Trophoblast cell (in vitro differentiated cells and primary cell): ENCODE measurements around the gene CFAP99.
A peak's percentile ranks its signal among the peaks of the same experiment; 100 is the strongest.

ENCODE experiments used
- DNase-seq, 2 donors: peaks; one replicate each; pipeline ENCODE4 v3.0.0-alpha.2; 2016
- H2AFZ ChIP-seq: 2 replicates; pipeline ENCODE4 v1.6.1; 2013; ENCODE audit warnings: low read length, moderate library complexity, mild to moderate bottlenecking; ENCODE audit not compliant: insufficient read depth, poor library complexity
- H2AK5ac ChIP-seq: 2 replicates; pipeline ENCODE4 v1.6.1; 2013; ENCODE audit warnings: mild to moderate bottlenecking, low read length
- H2BK120ac ChIP-seq: 2 replicates; pipeline ENCODE4 v1.6.1; 2013; ENCODE audit warnings: low read length, mild to moderate bottlenecking, moderate library complexity; ENCODE audit not compliant: insufficient read depth, poor library complexity
- H2BK12ac ChIP-seq: 2 replicates; pipeline ENCODE4 v1.6.1; 2013; ENCODE audit warnings: mild to moderate bottlenecking, low read length, moderate library complexity
- H2BK5ac ChIP-seq: 2 replicates; pipeline ENCODE4 v1.6.1; 2013; ENCODE audit warnings: low read length, low read depth, moderate library complexity, mild to moderate bottlenecking; ENCODE audit not compliant: poor library complexity
- H3K14ac ChIP-seq: 2 replicates; pipeline ENCODE4 v1.6.1; 2013; ENCODE audit warnings: mild to moderate bottlenecking, low read length
- H3K18ac ChIP-seq: 2 replicates; pipeline ENCODE4 v1.6.1; 2013; ENCODE audit warnings: mild to moderate bottlenecking, low read length
- H3K23ac ChIP-seq: 2 replicates; pipeline ENCODE4 v1.6.1; 2013; ENCODE audit warnings: low read length
- H3K27ac ChIP-seq: 2 replicates; pipeline ENCODE4 v1.5.1; 2013; ENCODE audit warnings: low read depth, mild to moderate bottlenecking, inconsistent platforms, low read length, moderate library complexity
- H3K27me3 ChIP-seq: 2 replicates; pipeline ENCODE4 v1.6.1; 2013; ENCODE audit warnings: inconsistent platforms, mild to moderate bottlenecking, low read length, moderate library complexity; ENCODE audit not compliant: insufficient read depth
- H3K36me3 ChIP-seq, 2 experiments: 1 replicate in 1 of 2; 2 replicates in 1 of 2; pipeline ENCODE4 v1.6.1; 2013; ENCODE audit warnings: low read length in 2 of 2, mild to moderate bottlenecking in 2 of 2, moderate library complexity in 1 of 2; ENCODE audit not compliant: insufficient read depth in 2 of 2, control insufficient read depth in 1 of 2
- H3K4ac ChIP-seq: 2 replicates; pipeline ENCODE4 v1.6.1; 2013; ENCODE audit warnings: low read depth, mild to moderate bottlenecking, low read length, moderate library complexity
- H3K4me1 ChIP-seq, 2 experiments: 1 replicate in 1 of 2; 2 replicates in 1 of 2; pipeline ENCODE4 v1.6.1; 2013; ENCODE audit warnings: low read length in 2 of 2, mild to moderate bottlenecking in 2 of 2, moderate library complexity in 1 of 2; ENCODE audit not compliant: insufficient read depth in 2 of 2, control insufficient read depth in 1 of 2
- H3K4me2 ChIP-seq: 2 replicates; pipeline ENCODE4 v1.6.1; 2013; ENCODE audit warnings: inconsistent platforms, mild to moderate bottlenecking, low read length, moderate library complexity
- H3K4me3 ChIP-seq: 2 replicates; pipeline ENCODE4 v1.5.1; 2013; ENCODE audit warnings: mild to moderate bottlenecking, low read depth, low read length, inconsistent platforms
- H3K79me1 ChIP-seq: one replicate; pipeline ENCODE4 v1.6.1; 2013; ENCODE audit warnings: low read length
- H3K79me2 ChIP-seq: 2 replicates; pipeline ENCODE4 v1.6.1; 2013; ENCODE audit warnings: low read length, mild to moderate bottlenecking; ENCODE audit not compliant: control insufficient read depth, insufficient read depth, poor library complexity
- H3K9ac ChIP-seq: 2 replicates; pipeline ENCODE4 v1.6.1; 2013; ENCODE audit warnings: mild to moderate bottlenecking, low read length
- H3K9me3 ChIP-seq: 2 replicates; pipeline ENCODE4 v1.6.1; 2013; ENCODE audit warnings: low read depth, mild to moderate bottlenecking, control low read depth, inconsistent platforms, low read length; ENCODE audit not compliant: insufficient read depth
- H4K12ac ChIP-seq: 2 replicates; pipeline ENCODE4 v1.6.1; 2013; ENCODE audit warnings: low read depth, mild to moderate bottlenecking, low read length, moderate library complexity
- H4K8ac ChIP-seq: 2 replicates; pipeline ENCODE4 v1.6.1; 2013; ENCODE audit warnings: low read depth, mild to moderate bottlenecking, low read length, moderate library complexity
- H4K91ac ChIP-seq: one replicate; pipeline ENCODE4 v1.6.1; 2013; ENCODE audit warnings: low read depth, mild to moderate bottlenecking, low read length, moderate library complexity
- WGBS: extraction: QIAGEN DNeasy Blood & Tissue Kit; methylation state at CpG from one replicate; pipeline ENCODE4 v1.1.7; 2013; ENCODE audit warnings: missing lambda C conversion rate; ENCODE audit not compliant: insufficient read length, insufficient coverage; ENCODE audit errors: extremely low coverage; 5-methylcytosine and 5-hydroxymethylcytosine counted together

CFAP99 gene

GRCh38 chr4:2470791-2471190 is 52.0 kb downstream of the CFAP99 start:
- no peak overlapping the region for H3K18ac ChIP-seq
- no peak overlapping the region for H2BK5ac ChIP-seq
- H3K79me2 ChIP-seq = peaks cover 31% of the 10 kb centered on the region
- H4K91ac ChIP-seq = no peak overlapping the region
- H3K27me3 ChIP-seq = no peaks in the 10 kb centered on the region
- H3K36me3 ChIP-seq = peaks cover 14 to 16% of the 10 kb centered on the region in 2 experiments
- no peak overlapping the region for H2AFZ ChIP-seq
- H4K12ac ChIP-seq = no peak overlapping the region
- no peak overlapping the region for H3K14ac ChIP-seq
- H3K4me3 ChIP-seq = no peak overlapping the region
- H3K9ac ChIP-seq = no peak overlapping the region
- no peak overlapping the region for H4K8ac ChIP-seq
- no peak overlapping the region for H2BK12ac ChIP-seq
- H2AK5ac ChIP-seq = no peak overlapping the region
- no peak overlapping the region for H2BK120ac ChIP-seq
- H3K23ac ChIP-seq = no peak overlapping the region
- DNase-seq = no peak
- H3K27ac ChIP-seq = no peak overlapping the region
- H3K4ac ChIP-seq = peak overlapping the region; percentile 90
- H3K79me1 ChIP-seq = peaks cover 14% of the 10 kb centered on the region
- WGBS = no CpG with 5 or more reads among the region's 7 CpGs
- peak overlapping the region; percentile 6 for H3K4me2 ChIP-seq
- H3K9me3 ChIP-seq = no peaks in the 10 kb centered on the region
- peaks cover 5 to 10% of the 10 kb centered on the region in 2 experiments for H3K4me1 ChIP-seq

GRCh38 chr4:2472187-2472586 is 53.4 kb downstream of the CFAP99 start:
- Histone ChIP-seq H2BK5ac (no peak overlapping the region), H3K14ac (no peak overlapping the region), H3K27ac (no peak overlapping the region), H4K91ac (no peak overlapping the region), H3K79me1 (peaks cover 14% of the 10 kb centered on the region), H2AK5ac (no peak overlapping the region), H2AFZ (no peak overlapping the region), H3K9me3 (no peaks in the 10 kb centered on the region), H3K79me2 (peaks cover 38% of the 10 kb centered on the region), H3K27me3 (no peaks in the 10 kb centered on the region), H3K4ac (peak overlapping the region; percentile 88), H3K36me3 (peaks cover 13 to 14% of the 10 kb centered on the region in 2 experiments), H4K8ac (no peak overlapping the region), H3K9ac (no peak overlapping the region), H3K4me3 (no peak overlapping the region), H3K4me2 (no peak overlapping the region), H3K4me1 (peaks cover 5 to 10% of the 10 kb centered on the region in 2 experiments), H2BK120ac (no peak overlapping the region), H3K18ac (no peak overlapping the region), H4K12ac (no peak overlapping the region), H3K23ac (no peak overlapping the region), H2BK12ac (no peak overlapping the region)
- no CpG with 5 or more reads among the region's 4 CpGs for WGBS
- DNase-seq = no peak

GRCh38 chr4:2478229-2478628 is 59.5 kb downstream of the CFAP99 start:
- Histone ChIP-seq H2AK5ac (no peak overlapping the region), H3K23ac (no peak overlapping the region), H3K9ac (no peak overlapping the region), H4K8ac (no peak overlapping the region), H3K27me3 (no peaks in the 10 kb centered on the region), H3K79me1 (no peaks in the 10 kb centered on the region), H2AFZ (no peak overlapping the region), H3K79me2 (peaks cover 43% of the 10 kb centered on the region), H3K14ac (no peak overlapping the region), H2BK12ac (no peak overlapping the region), H4K12ac (no peak overlapping the region), H2BK5ac (no peak overlapping the region), H2BK120ac (no peak overlapping the region), H3K4me1 (peaks cover 0 to 8% of the 10 kb centered on the region in 2 experiments), H3K27ac (no peak overlapping the region), H3K4ac (peak overlapping the region; percentile 88), H4K91ac (no peak overlapping the region), H3K4me2 (no peak overlapping the region), H3K4me3 (no peak overlapping the region), H3K36me3 (peaks cover 4 to 7% of the 10 kb centered on the region in 2 experiments), H3K18ac (no peak overlapping the region), H3K9me3 (no peaks in the 10 kb centered on the region)
- WGBS = no CpG with 5 or more reads among the region's 3 CpGs
- no peak for DNase-seq

- no peak overlapping the region for H4K91ac ChIP-seq
- no peak overlapping the region for H4K12ac ChIP-seq
- H3K79me1 ChIP-seq = no peaks in the 10 kb centered on the region
- H3K4ac ChIP-seq = peak overlapping the region; percentile 71
- H2AK5ac ChIP-seq = no peak overlapping the region
- no peak overlapping the region for H2BK12ac ChIP-seq
- peaks cover 0 to 4% of the 10 kb centered on the region in 2 experiments for H3K36me3 ChIP-seq
- H2BK120ac ChIP-seq = no peak overlapping the region
- H3K27me3 ChIP-seq = no peaks in the 10 kb centered on the region
- no peak overlapping the region for H4K8ac ChIP-seq
- H3K9ac ChIP-seq = no peak overlapping the region
- H3K23ac ChIP-seq = no peak overlapping the region
- no peak overlapping the region for H3K14ac ChIP-seq
- no peak overlapping the region for H3K4me2 ChIP-seq
- no peak for DNase-seq
- H3K9me3 ChIP-seq = no peaks in the 10 kb centered on the region
- H2AFZ ChIP-seq = no peak overlapping the region
- WGBS = no CpG with 5 or more reads among the region's 5 CpGs
- no peak overlapping the region for H3K4me3 ChIP-seq
- H3K18ac ChIP-seq = no peak overlapping the region
- peaks cover 4 to 11% of the 10 kb centered on the region in 2 experiments for H3K4me1 ChIP-seq
- H2BK5ac ChIP-seq = no peak overlapping the region
- peaks cover 48% of the 10 kb centered on the region for H3K79me2 ChIP-seq
- H3K27ac ChIP-seq = no peak overlapping the region
These were observed 61.9 kb downstream of the CFAP99 start for GRCh38 chr4:2480649-2481048.
